HG03175 (cell line): ENCODE data around the gene KCTD1.

Experiments
- ATAC-seq: cut with Tn5 transposase; IDR thresholded peaks from one replicate; pipeline ENCODE4 v1.9.1; 2021; ENCODE audit warnings: mild to moderate bottlenecking, moderate library complexity; ENCODE audit not compliant: unreplicated experiment

Gene KCTD1

GRCh38 chr18:26488417-26489009, 59.8 kb downstream of the KCTD1 start:
- ATAC-seq: no peak

GRCh38 chr18:26487437-26487836, 60.9 kb downstream of the KCTD1 start:
- ATAC-seq: peak; percentile 89

- ATAC-seq: no peak
Observed at GRCh38 chr18:26483633-26484032, 64.7 kb downstream of the KCTD1 start.

GRCh38 chr18:26482569-26482968, 65.8 kb downstream of the KCTD1 start:
- no peak for ATAC-seq

- ATAC-seq: peak; percentile 83
Observed at GRCh38 chr18:26480897-26481795, 67.2 kb downstream of the KCTD1 start.

GRCh38 chr18:26479681-26480079, 68.7 kb downstream of the KCTD1 start:
- ATAC-seq: no peak

GRCh38 chr18:26479065-26479680, 69.2 kb downstream of the KCTD1 start:
- no peak for ATAC-seq

- ATAC-seq: no peak
Observed at GRCh38 chr18:26477828-26478466, 70.4 kb downstream of the KCTD1 start.

- no peak for ATAC-seq
Observed at GRCh38 chr18:26476697-26477096, 71.7 kb downstream of the KCTD1 start.

- ATAC-seq: no peak
Observed at GRCh38 chr18:26474542-26474941, 73.8 kb downstream of the KCTD1 start.

GRCh38 chr18:26473672-26474071, 74.7 kb downstream of the KCTD1 start:
- no peak for ATAC-seq

GRCh38 chr18:26471826-26472225, 76.5 kb downstream of the KCTD1 start:
- ATAC-seq: no peak

GRCh38 chr18:26471027-26471426, 77.3 kb downstream of the KCTD1 start:
- no peak for ATAC-seq

- peak; percentile 90 for ATAC-seq
Observed at GRCh38 chr18:26470011-26470637, 78.2 kb downstream of the KCTD1 start.

- peak; percentile 64 for ATAC-seq
Observed at GRCh38 chr18:26468931-26469340, 79.4 kb downstream of the KCTD1 start.

GRCh38 chr18:26466026-26466425, 82.3 kb downstream of the KCTD1 start:
- no peak for ATAC-seq

- ATAC-seq: no peak
Observed at GRCh38 chr18:26465431-26465830, 82.9 kb downstream of the KCTD1 start.

GRCh38 chr18:26464128-26465011, 84.0 kb downstream of the KCTD1 start:
- ATAC-seq: no peak

- no peak for ATAC-seq
Observed at GRCh38 chr18:26462355-26462754, 86.0 kb downstream of the KCTD1 start.

GRCh38 chr18:26461405-26461804, 86.9 kb downstream of the KCTD1 start:
- ATAC-seq: no peak
